ENCODE data around the gene RAD51B. TPM values are rescaled to one million over a fixed set of nuclear protein-coding genes. Genes with fewer than 3 reads are reported as not detected.

RAD51B gene
- total RNA-seq, 1 experiment from 2014 or later, result 14.2 TPM

DNA sequence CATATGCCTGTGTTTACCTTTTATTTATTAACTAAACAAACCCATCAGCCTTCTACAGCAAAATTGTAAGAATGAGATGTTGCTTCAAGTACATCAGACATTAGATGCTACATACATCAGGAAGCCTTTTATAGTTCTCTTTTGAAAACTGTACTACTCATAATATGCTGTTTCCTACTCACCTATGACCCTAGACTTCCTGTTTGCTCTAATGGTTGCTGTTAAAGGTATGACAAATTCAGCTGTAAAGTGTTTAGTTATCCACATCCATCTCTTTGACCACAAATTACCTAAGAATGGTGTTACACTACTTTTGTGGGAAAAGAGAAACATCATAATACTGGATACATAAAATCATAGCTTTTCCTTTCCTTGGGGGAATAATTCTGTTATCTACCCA, 220.0 kb downstream of the RAD51B start (continued):
- TF ChIP-seq, protein P1, sequence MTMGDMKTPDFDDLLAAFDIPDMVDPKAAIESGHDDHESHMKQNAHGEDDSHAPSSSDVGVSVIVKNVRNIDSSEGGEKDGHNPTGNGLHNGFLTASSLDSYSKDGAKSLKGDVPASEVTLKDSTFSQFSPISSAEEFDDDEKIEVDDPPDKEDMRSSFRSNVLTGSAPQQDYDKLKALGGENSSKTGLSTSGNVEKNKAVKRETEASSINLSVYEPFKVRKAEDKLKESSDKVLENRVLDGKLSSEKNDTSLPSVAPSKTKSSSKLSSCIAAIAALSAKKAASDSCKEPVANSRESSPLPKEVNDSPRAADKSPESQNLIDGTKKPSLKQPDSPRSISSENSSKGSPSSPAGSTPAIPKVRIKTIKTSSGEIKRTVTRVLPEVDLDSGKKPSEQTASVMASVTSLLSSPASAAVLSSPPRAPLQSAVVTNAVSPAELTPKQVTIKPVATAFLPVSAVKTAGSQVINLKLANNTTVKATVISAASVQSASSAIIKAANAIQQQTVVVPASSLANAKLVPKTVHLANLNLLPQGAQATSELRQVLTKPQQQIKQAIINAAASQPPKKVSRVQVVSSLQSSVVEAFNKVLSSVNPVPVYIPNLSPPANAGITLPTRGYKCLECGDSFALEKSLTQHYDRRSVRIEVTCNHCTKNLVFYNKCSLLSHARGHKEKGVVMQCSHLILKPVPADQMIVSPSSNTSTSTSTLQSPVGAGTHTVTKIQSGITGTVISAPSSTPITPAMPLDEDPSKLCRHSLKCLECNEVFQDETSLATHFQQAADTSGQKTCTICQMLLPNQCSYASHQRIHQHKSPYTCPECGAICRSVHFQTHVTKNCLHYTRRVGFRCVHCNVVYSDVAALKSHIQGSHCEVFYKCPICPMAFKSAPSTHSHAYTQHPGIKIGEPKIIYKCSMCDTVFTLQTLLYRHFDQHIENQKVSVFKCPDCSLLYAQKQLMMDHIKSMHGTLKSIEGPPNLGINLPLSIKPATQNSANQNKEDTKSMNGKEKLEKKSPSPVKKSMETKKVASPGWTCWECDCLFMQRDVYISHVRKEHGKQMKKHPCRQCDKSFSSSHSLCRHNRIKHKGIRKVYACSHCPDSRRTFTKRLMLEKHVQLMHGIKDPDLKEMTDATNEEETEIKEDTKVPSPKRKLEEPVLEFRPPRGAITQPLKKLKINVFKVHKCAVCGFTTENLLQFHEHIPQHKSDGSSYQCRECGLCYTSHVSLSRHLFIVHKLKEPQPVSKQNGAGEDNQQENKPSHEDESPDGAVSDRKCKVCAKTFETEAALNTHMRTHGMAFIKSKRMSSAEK (CRISPR knock-in tag; IDR thresholded peaks at IDR 0.05; ENCODE audit: borderline replicate concordance), result no peak
- TF ChIP-seq JUN (CRISPR knock-in tag; IDR thresholded peaks at IDR 0.05), result no peak
- TF ChIP-seq IRF2 (CRISPR knock-in tag; IDR thresholded peaks at IDR 0.05; ENCODE audit: borderline replicate concordance, low read depth), result no peak

DNA sequence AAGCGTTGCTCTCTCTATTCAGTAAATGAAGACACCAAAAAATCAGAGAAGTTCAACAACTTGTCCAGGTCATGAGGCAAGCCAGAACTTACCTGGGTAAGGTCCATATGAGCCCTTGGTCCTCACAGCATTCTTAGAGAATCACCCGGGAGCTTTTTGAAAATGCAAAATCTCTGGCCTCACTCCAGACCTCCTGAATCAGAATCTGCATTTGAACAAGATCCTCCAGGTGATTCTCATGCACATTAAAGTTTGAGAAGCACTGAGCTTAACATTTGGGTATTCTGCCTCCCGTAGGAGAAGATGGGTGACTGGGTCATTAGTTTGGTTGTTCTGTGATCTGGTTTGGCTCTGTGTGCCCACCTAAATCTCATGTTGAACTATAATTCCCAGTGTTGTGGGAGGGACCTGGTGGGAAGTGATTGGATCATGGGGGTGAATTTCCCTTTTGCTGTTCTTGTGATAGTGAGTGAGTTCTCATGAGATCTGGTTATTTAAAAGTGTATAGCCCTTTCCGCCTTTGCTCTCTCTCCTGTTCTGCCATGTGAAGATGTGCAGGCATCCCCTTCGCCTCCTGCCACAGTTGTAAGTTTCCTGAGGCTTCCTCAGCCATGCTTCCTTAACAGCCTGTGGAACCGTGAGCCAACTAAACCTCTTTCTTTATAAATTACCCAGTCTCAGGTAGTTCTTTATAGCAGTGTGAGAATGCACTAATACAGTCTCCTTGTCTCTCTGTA, 221.2 kb downstream of the RAD51B start:
- no peaks in the 10 kb centered on the region for H3K9me3 Mint-ChIP-seq
- peaks cover 75% of the 10 kb centered on the region for H3K4me1 Mint-ChIP-seq
- CTCF ChIA-PET, result interaction anchor here (0.8 to 1.8 kb wide), 3 partner anchors 97 to 107 kb away, joined by 4 read pairs; no protein-coding TSS in a partner anchor
- POLR2A ChIA-PET, result no interaction called here
- H3K27ac Mint-ChIP-seq, result peak overlapping the region; percentile 97
- peak; percentile 83 for ATAC-seq
- no peaks in the 10 kb centered on the region for H3K27me3 Mint-ChIP-seq (ENCODE audit: low read depth)
- H3K36me3 Mint-ChIP-seq, result no peaks in the 10 kb centered on the region
- H3K4me3 Mint-ChIP-seq, result peak overlapping the region; percentile 39
- no peak for DNase-seq (ENCODE audit: low spot score)
- TF ChIP-seq, protein P2, sequence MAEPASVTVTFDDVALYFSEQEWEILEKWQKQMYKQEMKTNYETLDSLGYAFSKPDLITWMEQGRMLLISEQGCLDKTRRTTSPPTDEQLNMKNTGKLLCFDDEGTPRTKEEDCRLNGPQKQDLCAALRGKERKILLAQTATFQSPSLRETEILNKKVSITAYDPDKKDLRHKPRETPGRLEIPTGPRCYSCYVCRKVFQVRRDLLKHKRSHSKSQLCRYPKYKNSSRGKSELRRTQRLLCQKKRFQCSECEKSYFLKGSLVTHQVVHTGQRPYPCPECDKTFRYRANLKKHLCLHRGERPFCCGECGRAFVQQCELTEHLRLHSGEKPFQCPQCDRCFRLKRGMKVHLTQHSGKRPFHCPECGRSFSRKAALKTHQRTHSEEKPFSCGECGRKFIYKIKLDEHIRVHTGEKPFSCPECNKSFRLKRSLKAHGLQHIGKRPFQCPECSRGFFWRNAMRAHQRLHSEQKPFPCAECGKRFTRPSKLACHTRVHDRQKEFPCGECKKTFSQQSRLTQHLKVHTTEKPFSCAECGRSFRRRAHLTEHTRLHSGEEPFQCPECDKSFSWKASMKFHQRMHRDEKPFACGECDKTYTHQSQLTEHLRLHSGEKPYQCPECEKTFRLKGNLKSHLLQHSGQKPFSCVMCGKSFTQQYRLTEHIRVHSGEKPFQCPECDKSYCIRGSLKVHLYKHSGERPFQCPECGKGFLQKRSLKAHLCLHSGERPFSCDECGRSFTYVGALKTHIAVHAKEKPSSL (CRISPR knock-in tag; conservative IDR thresholded peaks at IDR 0.05), result no peak
- TF ChIP-seq ZNF121 (CRISPR knock-in tag; IDR thresholded peaks at IDR 0.05) (no peak), ZNF423 (CRISPR knock-in tag; IDR thresholded peaks at IDR 0.05) (no peak), ZBTB21 (CRISPR knock-in tag; IDR thresholded peaks at IDR 0.05; ENCODE audit: borderline replicate concordance) (no peak), JAZF1 (CRISPR knock-in tag; IDR thresholded peaks at IDR 0.05) (no peak), ZNF416 (CRISPR knock-in tag; IDR thresholded peaks at IDR 0.05) (no peak), RORB (CRISPR knock-in tag; IDR thresholded peaks at IDR 0.05) (no peak), SOX15 (CRISPR knock-in tag; IDR thresholded peaks at IDR 0.05) (no peak), ETV6 (CRISPR knock-in tag; IDR thresholded peaks at IDR 0.05) (peak; percentile 64; the same call in 1 of the 2 replicates), TEAD1 (CRISPR knock-in tag; IDR thresholded peaks at IDR 0.05) (peak; percentile 56; the same call in 1 of the 2 replicates), NR1H2 (CRISPR knock-in tag; IDR thresholded peaks at IDR 0.05) (no peak), NR2C2 (CRISPR knock-in tag; IDR thresholded peaks at IDR 0.05) (no peak), GABPB1 (CRISPR knock-in tag; IDR thresholded peaks at IDR 0.05) (no peak)
- TF ChIP-seq, protein P3, sequence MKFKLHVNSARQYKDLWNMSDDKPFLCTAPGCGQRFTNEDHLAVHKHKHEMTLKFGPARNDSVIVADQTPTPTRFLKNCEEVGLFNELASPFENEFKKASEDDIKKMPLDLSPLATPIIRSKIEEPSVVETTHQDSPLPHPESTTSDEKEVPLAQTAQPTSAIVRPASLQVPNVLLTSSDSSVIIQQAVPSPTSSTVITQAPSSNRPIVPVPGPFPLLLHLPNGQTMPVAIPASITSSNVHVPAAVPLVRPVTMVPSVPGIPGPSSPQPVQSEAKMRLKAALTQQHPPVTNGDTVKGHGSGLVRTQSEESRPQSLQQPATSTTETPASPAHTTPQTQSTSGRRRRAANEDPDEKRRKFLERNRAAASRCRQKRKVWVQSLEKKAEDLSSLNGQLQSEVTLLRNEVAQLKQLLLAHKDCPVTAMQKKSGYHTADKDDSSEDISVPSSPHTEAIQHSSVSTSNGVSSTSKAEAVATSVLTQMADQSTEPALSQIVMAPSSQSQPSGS (CRISPR knock-in tag; IDR thresholded peaks at IDR 0.05; ENCODE audit: borderline replicate concordance, low read depth), result no peak
- TF ChIP-seq, protein P4, sequence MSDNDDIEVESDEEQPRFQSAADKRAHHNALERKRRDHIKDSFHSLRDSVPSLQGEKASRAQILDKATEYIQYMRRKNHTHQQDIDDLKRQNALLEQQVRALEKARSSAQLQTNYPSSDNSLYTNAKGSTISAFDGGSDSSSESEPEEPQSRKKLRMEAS (CRISPR knock-in tag; IDR thresholded peaks at IDR 0.05), result no peak
- TF ChIP-seq, protein P5, sequence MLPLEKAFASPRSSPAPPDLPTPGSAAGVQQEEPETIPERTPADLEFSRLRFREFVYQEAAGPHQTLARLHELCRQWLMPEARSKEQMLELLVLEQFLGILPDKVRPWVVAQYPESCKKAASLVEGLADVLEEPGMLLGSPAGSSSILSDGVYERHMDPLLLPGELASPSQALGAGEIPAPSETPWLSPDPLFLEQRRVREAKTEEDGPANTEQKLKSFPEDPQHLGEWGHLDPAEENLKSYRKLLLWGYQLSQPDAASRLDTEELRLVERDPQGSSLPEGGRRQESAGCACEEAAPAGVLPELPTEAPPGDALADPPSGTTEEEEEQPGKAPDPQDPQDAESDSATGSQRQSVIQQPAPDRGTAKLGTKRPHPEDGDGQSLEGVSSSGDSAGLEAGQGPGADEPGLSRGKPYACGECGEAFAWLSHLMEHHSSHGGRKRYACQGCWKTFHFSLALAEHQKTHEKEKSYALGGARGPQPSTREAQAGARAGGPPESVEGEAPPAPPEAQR (CRISPR knock-in tag; IDR thresholded peaks at IDR 0.05), result no peak
- TF ChIP-seq, protein P6, sequence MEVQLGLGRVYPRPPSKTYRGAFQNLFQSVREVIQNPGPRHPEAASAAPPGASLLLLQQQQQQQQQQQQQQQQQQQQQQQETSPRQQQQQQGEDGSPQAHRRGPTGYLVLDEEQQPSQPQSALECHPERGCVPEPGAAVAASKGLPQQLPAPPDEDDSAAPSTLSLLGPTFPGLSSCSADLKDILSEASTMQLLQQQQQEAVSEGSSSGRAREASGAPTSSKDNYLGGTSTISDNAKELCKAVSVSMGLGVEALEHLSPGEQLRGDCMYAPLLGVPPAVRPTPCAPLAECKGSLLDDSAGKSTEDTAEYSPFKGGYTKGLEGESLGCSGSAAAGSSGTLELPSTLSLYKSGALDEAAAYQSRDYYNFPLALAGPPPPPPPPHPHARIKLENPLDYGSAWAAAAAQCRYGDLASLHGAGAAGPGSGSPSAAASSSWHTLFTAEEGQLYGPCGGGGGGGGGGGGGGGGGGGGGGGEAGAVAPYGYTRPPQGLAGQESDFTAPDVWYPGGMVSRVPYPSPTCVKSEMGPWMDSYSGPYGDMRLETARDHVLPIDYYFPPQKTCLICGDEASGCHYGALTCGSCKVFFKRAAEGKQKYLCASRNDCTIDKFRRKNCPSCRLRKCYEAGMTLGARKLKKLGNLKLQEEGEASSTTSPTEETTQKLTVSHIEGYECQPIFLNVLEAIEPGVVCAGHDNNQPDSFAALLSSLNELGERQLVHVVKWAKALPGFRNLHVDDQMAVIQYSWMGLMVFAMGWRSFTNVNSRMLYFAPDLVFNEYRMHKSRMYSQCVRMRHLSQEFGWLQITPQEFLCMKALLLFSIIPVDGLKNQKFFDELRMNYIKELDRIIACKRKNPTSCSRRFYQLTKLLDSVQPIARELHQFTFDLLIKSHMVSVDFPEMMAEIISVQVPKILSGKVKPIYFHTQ (CRISPR knock-in tag; IDR thresholded peaks at IDR 0.05), result no peak
- TF ChIP-seq, protein P7, sequence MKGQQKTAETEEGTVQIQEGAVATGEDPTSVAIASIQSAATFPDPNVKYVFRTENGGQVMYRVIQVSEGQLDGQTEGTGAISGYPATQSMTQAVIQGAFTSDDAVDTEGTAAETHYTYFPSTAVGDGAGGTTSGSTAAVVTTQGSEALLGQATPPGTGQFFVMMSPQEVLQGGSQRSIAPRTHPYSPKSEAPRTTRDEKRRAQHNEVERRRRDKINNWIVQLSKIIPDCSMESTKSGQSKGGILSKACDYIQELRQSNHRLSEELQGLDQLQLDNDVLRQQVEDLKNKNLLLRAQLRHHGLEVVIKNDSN (CRISPR knock-in tag; IDR thresholded peaks at IDR 0.05), result peak; percentile 29; the same call in 1 of the 2 replicates
